Muscle of leg (tissue), 11 donors: ENCODE data around the gene ACSF2. TPM values are rescaled to one million over a fixed set of nuclear protein-coding genes. Genes with fewer than 3 reads are reported as not detected.
"Not testable (repeated sequence)": the region's sequence is repeated elsewhere in the genome, so short reads cannot be mapped to it uniquely, and the experiment has no call there.

Experiments
- DNase-seq: peaks from one replicate; pipeline ENCODE4 v3.0.0; 2013
- H3K27ac ChIP-seq: one replicate; pipeline ENCODE4 v1.5.1; 2013; ENCODE audit warnings: mild to moderate bottlenecking, low read length, control low read depth
- H3K27me3 ChIP-seq: one replicate; pipeline ENCODE4 v1.6.1; 2013; ENCODE audit warnings: low read length; ENCODE audit not compliant: control insufficient read depth, insufficient read depth
- H3K36me3 ChIP-seq: one replicate; pipeline ENCODE4 v1.6.1; 2013; ENCODE audit warnings: low read length; ENCODE audit not compliant: control insufficient read depth, insufficient read depth
- H3K4me1 ChIP-seq: one replicate; pipeline ENCODE4 v1.6.1; 2013; ENCODE audit warnings: low read length; ENCODE audit not compliant: control insufficient read depth, insufficient read depth
- H3K4me3 ChIP-seq: one replicate; pipeline ENCODE4 v1.5.1; 2013; ENCODE audit warnings: low read length, control low read depth
- H3K9me3 ChIP-seq: replicated peaks from 2 replicates; pipeline ENCODE4 v1.6.1; 2013; ENCODE audit warnings: low read depth, low read length; ENCODE audit not compliant: control insufficient read depth
- WGBS: methylation state at CpG from one replicate; pipeline ENCODE4 v1.1.5; 2013; ENCODE audit warnings: missing lambda C conversion rate; ENCODE audit not compliant: insufficient coverage; 5-methylcytosine and 5-hydroxymethylcytosine counted together
- polyA plus RNA-seq, 8 donors: library from polyadenylated mRNA; unstranded; fragments of 120-200 nt; gene quantifications; one replicate each; pipeline versions ENCODE4 v1.2.1 to v1.2.3, GENCODE V29; 2013; ENCODE audit warnings: inconsistent platforms in 1 of 8, low replicate concordance in 1 of 8; ENCODE audit not compliant: insufficient read length in 8 of 8, insufficient read depth in 1 of 8
- total RNA-seq: library from RNA; stranded (reverse); fragments of 120-200 nt; gene quantifications from one replicate; pipeline ENCODE4 v1.2.4, GENCODE V29; 2013

The ACSF2 gene
- total and polyA plus RNA-seq, 9 donors: 60.4 to 81.6 (median 65.8) TPM

- H3K4me3 ChIP-seq, DNase-seq, H3K9me3 ChIP-seq, H3K27ac ChIP-seq, H3K27me3 ChIP-seq: not testable (repeated sequence)
- H3K36me3 ChIP-seq: peaks cover 18% of the 10 kb centered on the region
- 9% methylated on average over 8 of the region's 33 CpGs for WGBS
- peaks cover 36% of the 10 kb centered on the region for H3K4me1 ChIP-seq
Observed at GRCh38 chr17:50475775-50476544, 49.9 kb downstream of the ACSF2 start.

DNA sequence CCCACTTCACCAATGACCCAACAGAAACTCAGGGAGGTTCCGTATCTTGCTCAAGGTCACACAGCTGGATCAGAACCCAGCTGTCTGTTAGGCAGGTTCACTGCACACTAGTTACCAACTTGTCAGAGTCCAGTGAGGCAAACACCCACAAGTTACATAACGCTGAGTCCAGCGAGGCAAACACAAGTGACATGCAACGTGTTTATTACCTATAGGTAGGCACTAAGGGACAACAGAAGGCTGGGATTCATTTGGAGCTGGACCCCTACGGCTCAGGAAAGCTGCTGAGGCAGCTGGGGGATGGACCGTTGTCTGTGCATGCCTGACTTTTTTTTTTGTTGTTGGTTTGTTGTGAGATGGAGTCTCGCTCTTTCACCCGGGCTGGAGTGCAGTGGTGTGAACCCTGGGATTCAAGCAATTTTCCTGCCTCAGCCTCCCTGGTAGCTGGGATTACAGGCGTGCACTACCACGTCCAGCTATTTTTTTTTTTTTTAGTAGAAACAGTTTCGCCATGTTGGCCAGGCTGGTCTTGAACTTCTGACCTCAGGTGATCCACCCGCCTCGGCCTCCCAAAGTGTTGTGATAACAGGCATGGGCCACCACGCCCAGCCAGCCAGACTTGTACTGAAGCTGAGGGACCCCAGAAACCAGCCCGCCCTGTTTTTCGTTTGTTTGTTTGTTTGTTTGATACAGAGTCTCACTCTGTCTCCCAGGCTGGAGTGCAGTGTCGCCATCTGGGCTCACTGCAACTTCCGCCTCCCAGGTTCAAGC is 50.7 kb downstream of the ACSF2 start:
- no peak for DNase-seq
- H3K4me3 ChIP-seq: no peak overlapping the region
- H3K27ac ChIP-seq: no peak overlapping the region
- WGBS: 85% methylated on average over 12 of the region's 18 CpGs
- H3K4me1 ChIP-seq: peaks cover 29% of the 10 kb centered on the region
- peaks cover 20% of the 10 kb centered on the region for H3K36me3 ChIP-seq
- peaks cover 5% of the 10 kb centered on the region for H3K27me3 ChIP-seq
- no peaks in the 10 kb centered on the region for H3K9me3 ChIP-seq

DNA sequence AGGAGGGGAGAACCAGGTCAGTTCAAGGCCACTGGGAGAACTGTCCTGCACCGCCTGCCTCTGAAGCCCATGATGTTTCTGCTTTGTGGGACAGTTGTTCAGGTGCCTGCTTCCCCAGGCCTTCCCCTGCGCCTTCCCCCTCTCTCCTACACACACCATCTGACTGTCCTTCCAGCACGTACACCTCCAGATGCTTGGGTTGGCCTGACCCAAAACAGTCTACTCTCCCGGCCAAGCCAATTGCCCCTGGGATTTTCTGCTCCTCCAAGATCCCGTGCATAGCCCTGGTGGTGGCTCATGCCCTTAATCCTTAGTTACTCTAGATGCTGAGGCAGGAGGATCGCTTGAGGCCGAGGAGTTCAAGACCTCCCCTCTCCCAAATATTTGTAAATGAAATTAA is 52.0 kb downstream of the ACSF2 start:
- WGBS: 44% methylated on average over 5 of the region's 7 CpGs
- DNase-seq: peak; percentile 68
- H3K9me3 ChIP-seq: no peaks in the 10 kb centered on the region
- H3K36me3 ChIP-seq: peaks cover 27% of the 10 kb centered on the region
- H3K4me1 ChIP-seq: peaks cover 27% of the 10 kb centered on the region
- H3K27me3 ChIP-seq: peaks cover 5% of the 10 kb centered on the region
- H3K27ac ChIP-seq: peak overlapping the region; percentile 95
- H3K4me3 ChIP-seq: peak overlapping the region; percentile 56

- DNase-seq: peak; percentile 95
- under 1% methylated on average over 70 of the region's 75 CpGs for WGBS
- H3K27me3 ChIP-seq: peaks cover 5% of the 10 kb centered on the region
- peaks cover 33% of the 10 kb centered on the region for H3K36me3 ChIP-seq
- H3K9me3 ChIP-seq: no peaks in the 10 kb centered on the region
- H3K4me1 ChIP-seq: peaks cover 23% of the 10 kb centered on the region
- H3K4me3 ChIP-seq: peak within 1 kb of the TSS; percentile 56
- peak within 1 kb of the TSS; percentile 95 for H3K27ac ChIP-seq
Observed at GRCh38 chr17:50478391-50479381, 52.7 kb downstream of the ACSF2 start, which contains the start of gene RSAD1. Gene RSAD1 (plus strand): TSS chr17:50478860. CDS start chr17:50478885, 25 bp downstream.

GRCh38 chr17:50479522-50480141 is 53.6 kb downstream of the ACSF2 start:
- peaks cover 20% of the 10 kb centered on the region for H3K4me1 ChIP-seq
- H3K9me3 ChIP-seq: no peaks in the 10 kb centered on the region
- DNase-seq: peak; percentile 85
- H3K36me3 ChIP-seq: peaks cover 38% of the 10 kb centered on the region
- WGBS: 15% methylated on average over 16 of the region's 19 CpGs
- peak overlapping the region; percentile 93 for H3K27ac ChIP-seq
- peak overlapping the region; percentile 56 for H3K4me3 ChIP-seq
- peaks cover 5% of the 10 kb centered on the region for H3K27me3 ChIP-seq

- Histone ChIP-seq H3K4me1 (peaks cover 20% of the 10 kb centered on the region), H3K4me3 (no peak overlapping the region), H3K27ac (no peak overlapping the region), H3K36me3 (peaks cover 41% of the 10 kb centered on the region), H3K9me3 (no peaks in the 10 kb centered on the region), H3K27me3 (peaks cover 5% of the 10 kb centered on the region)
- 88% methylated on average over 3 of the region's 7 CpGs for whole genome bisulfite sequencing
- DNase-seq: no peak
Observed at GRCh38 chr17:50480142-50480764, 54.2 kb downstream of the ACSF2 start.

DNA sequence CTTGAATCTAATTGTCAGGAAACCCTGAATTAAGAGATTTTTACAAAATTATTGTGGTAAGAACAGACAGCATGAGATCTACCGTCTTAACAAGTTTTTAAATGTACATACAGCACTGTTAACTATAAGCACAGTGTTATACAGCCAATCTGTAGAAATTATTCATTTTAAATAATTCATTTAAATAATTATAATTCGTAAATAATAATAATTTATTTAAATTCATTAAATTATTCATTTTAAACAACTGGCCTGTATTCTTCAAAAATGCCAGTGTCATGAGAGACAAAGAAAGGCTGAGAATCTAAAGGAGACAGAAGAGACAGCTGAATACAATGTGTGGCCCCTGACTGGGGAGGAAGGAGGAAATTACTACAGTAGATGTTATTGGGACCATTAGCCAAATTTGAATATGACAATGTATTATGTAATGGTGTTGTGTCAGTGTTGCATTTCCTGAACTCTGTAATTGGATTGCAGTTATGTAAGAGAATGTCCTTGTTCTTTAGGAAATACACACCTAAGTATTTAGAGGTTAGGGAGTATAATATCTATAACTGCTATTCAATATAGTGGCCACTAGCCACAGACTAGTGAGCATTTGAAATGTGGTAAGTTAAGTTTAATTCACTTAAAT is 55.0 kb downstream of the ACSF2 start:
- DNase-seq: no peak
- Histone ChIP-seq H3K4me1 (peaks cover 20% of the 10 kb centered on the region), H3K27ac (no peak overlapping the region)

DNA sequence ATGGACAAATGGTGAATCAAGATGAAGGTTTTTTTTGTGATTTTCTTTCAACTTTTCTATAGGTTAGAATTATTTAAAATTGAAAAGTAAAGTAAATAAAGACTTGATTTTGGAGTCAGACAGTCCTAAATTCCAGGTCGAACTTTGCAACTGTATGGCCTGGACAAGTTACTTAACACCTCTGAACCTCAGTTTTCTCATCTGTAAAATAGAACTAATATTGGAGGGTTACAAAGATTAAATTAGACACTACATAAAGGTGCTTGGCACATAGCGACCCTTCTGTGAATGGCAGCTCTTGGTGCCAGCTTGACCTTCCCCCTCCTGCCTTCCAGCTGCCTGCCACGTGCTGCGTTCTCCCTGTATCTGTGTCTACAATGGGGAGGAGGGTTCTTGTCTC is 55.6 kb downstream of the ACSF2 start:
- peaks cover 20% of the 10 kb centered on the region for H3K4me1 ChIP-seq
- no peaks in the 10 kb centered on the region for H3K27me3 ChIP-seq
- H3K9me3 ChIP-seq: no peaks in the 10 kb centered on the region
- peaks cover 48% of the 10 kb centered on the region for H3K36me3 ChIP-seq
- H3K27ac ChIP-seq: no peak overlapping the region
- H3K4me3 ChIP-seq: no peak overlapping the region
- WGBS: no CpG with 5 or more reads among the region's 4 CpGs
- no peak for DNase-seq

More for the DNA sequence above, 55.0 kb downstream of the ACSF2 start:
- peaks cover 48% of the 10 kb centered on the region for H3K36me3 ChIP-seq
- no peak overlapping the region for H3K4me3 ChIP-seq
- peaks cover 5% of the 10 kb centered on the region for H3K27me3 ChIP-seq
- H3K9me3 ChIP-seq: no peaks in the 10 kb centered on the region
- WGBS: no CpG with 5 or more reads among the region's 2 CpGs

DNA sequence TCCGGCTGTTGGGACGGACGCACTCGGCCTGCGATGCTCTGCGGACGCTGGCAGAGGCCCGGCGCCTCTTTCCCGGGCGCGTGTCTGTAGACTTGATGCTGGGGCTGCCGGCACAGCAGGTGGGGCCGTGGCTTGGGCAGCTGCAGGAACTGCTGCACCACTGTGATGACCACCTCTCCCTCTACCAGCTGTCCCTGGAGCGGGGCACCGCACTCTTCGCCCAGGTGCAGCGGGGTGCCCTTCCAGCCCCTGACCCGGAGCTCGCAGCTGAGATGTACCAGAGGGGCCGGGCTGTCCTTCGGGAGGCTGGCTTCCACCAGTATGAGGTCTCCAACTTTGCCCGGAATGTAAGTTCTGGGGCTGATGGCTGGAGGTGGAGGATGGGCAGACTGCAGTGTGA is 56.1 kb downstream of the ACSF2 start:
- Histone ChIP-seq H3K4me1 (peaks cover 20% of the 10 kb centered on the region), H3K27ac (peak overlapping the region; percentile 20), H3K4me3 (no peak overlapping the region), H3K36me3 (peaks cover 49% of the 10 kb centered on the region), H3K27me3 (no peaks in the 10 kb centered on the region), H3K9me3 (no peaks in the 10 kb centered on the region)
- DNase-seq: no peak
- 87% methylated on average over 20 of the region's 23 CpGs for WGBS
